Endothelial cell (in vitro differentiated cells): Measurements from ENCODE around the gene TTI1. TPM values are rescaled to one million over a fixed set of nuclear protein-coding genes. Genes with fewer than 3 reads are reported as not detected.

ENCODE experiments used
- DNase-seq: peaks from one replicate; pipeline ENCODE4 v3.0.0; 2021; ENCODE audit warnings: low spot score
- H3K27ac Mint-ChIP-seq: one replicate; pipeline ENCODE4 v1.8.0; 2021; ENCODE audit warnings: mixed read lengths, inconsistent platforms; ENCODE audit not compliant: unreplicated experiment
- H3K27me3 Mint-ChIP-seq: one replicate; pipeline ENCODE4 v1.8.0; 2021; ENCODE audit warnings: mild to moderate bottlenecking, moderate library complexity, mixed read lengths, inconsistent platforms; ENCODE audit not compliant: unreplicated experiment
- H3K36me3 Mint-ChIP-seq: one replicate; pipeline ENCODE4 v1.8.0; 2021; ENCODE audit warnings: mild to moderate bottlenecking, low read depth, mixed read lengths, inconsistent platforms; ENCODE audit not compliant: unreplicated experiment
- H3K4me1 Mint-ChIP-seq: one replicate; pipeline ENCODE4 v1.8.0; 2021; ENCODE audit warnings: mild to moderate bottlenecking, mixed read lengths, inconsistent platforms; ENCODE audit not compliant: unreplicated experiment
- H3K4me3 Mint-ChIP-seq: one replicate; pipeline ENCODE4 v1.8.0; 2021; ENCODE audit warnings: mild to moderate bottlenecking, mixed read lengths, inconsistent platforms; ENCODE audit not compliant: unreplicated experiment
- H3K9me3 Mint-ChIP-seq: one replicate; pipeline ENCODE4 v1.8.0; 2021; ENCODE audit warnings: mixed read lengths, inconsistent platforms; ENCODE audit not compliant: unreplicated experiment
- total RNA-seq: library from RNA; stranded (reverse); fragmentation: NEBNext Ultra II Directional; extraction: Animal tissue kit (Norgen Biotek cat#: 25700); gene quantifications from one replicate; pipeline ENCODE4 v1.2.1, GENCODE V29; 2021; ENCODE audit not compliant: unreplicated experiment
- TF ChIP-seq, protein P1 (sequence below): fragments of 200-600 bp; sonication (generic); IDR thresholded peaks from one replicate; pipeline ENCODE4 v1.5.0; 2021; ENCODE audit warnings: antibody characterized with exemption; ENCODE audit not compliant: unreplicated experiment

Gene TTI1
- total RNA-seq, 1 donor from 2014 or later = 31.9 TPM

DNA sequence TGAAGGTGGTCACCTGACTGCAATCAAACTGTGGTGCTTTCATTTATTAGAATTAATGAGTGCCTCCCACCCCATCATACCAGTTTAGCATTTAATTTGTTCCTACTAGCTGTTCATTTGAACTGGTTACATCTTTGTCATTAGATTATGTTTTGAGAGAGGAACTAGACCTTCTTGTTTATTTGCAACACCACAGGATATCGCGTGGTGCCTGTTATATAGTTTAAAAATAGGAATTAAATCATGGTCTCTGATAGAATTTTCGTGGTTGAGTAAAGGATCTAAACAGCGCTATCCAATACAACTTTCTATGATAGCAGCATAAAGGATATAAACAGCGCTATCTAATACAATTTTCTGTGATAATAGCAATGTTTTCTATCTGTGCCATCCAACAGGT lies 3.1 kb upstream of the TTI1 start:
- peaks cover 25% of the 10 kb centered on the region for H3K4me1 Mint-ChIP-seq
- H3K27me3 Mint-ChIP-seq = peaks cover 8% of the 10 kb centered on the region
- TF ChIP-seq, protein P1, sequence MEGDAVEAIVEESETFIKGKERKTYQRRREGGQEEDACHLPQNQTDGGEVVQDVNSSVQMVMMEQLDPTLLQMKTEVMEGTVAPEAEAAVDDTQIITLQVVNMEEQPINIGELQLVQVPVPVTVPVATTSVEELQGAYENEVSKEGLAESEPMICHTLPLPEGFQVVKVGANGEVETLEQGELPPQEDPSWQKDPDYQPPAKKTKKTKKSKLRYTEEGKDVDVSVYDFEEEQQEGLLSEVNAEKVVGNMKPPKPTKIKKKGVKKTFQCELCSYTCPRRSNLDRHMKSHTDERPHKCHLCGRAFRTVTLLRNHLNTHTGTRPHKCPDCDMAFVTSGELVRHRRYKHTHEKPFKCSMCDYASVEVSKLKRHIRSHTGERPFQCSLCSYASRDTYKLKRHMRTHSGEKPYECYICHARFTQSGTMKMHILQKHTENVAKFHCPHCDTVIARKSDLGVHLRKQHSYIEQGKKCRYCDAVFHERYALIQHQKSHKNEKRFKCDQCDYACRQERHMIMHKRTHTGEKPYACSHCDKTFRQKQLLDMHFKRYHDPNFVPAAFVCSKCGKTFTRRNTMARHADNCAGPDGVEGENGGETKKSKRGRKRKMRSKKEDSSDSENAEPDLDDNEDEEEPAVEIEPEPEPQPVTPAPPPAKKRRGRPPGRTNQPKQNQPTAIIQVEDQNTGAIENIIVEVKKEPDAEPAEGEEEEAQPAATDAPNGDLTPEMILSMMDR = no peak
- no peak overlapping the region for H3K27ac Mint-ChIP-seq
- no peaks in the 10 kb centered on the region for H3K9me3 Mint-ChIP-seq
- H3K4me3 Mint-ChIP-seq = no peak overlapping the region
- H3K36me3 Mint-ChIP-seq = peaks cover 9% of the 10 kb centered on the region
- no peak for DNase-seq

DNA sequence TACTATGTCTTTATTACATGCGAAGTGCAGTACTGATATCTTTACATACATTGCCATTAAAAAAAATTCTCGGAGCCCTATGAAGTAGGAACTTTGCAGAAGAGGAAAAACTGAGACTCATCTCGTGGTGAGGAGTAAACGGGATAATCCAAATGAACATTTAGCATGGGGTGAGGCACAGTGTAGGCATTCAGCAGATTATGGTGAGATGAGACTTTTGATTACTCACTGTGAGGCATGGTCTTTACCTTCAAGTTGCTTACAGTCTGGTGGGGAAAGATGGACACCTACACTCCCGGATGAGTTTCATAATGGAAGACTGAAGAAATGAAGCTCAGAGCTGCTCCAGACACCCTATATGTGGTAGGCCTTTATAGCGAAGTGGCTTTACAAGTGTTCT lies 1.7 kb upstream of the TTI1 start:
- Mint-ChIP-seq H3K36me3 (peaks cover 9% of the 10 kb centered on the region), H3K4me3 (peak overlapping the region; percentile 98), H3K9me3 (no peaks in the 10 kb centered on the region), H3K4me1 (peaks cover 34% of the 10 kb centered on the region), H3K27me3 (peaks cover 8% of the 10 kb centered on the region), H3K27ac (peak overlapping the region; percentile 88)
- TF ChIP-seq, protein P1 = no peak
- DNase-seq = no peak

DNA sequence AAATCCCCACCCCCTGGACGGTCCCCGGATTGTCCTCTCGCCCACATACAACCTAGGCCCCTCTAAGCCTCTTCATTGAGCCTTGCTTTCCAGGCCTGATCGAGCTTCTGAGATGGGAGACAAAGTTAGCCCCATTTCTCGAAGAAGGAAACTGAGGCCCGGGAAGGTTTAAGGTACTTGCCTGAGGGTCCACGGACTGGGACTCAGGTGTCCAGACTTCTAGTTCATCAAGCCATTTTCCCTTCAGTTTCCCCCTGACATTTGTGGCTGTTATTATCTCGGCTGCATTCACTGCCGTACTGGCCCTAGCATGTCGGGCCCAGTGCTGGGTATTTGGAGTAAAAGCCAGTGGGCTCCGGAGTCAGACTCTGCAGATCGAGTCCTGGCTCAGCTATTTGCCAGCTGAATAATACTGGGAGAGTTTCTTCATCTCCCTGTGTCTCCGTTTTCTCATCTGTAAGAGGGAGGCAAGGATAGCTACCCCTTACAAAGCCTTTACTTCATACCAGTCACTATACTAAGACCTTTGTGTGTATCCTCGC lies 923 bp upstream of the TTI1 start:
- Mint-ChIP-seq H3K4me1 (peaks cover 34% of the 10 kb centered on the region), H3K4me3 (peak overlapping the region; percentile 98), H3K27ac (peak overlapping the region; percentile 88), H3K9me3 (no peaks in the 10 kb centered on the region), H3K36me3 (peaks cover 9% of the 10 kb centered on the region), H3K27me3 (peaks cover 8% of the 10 kb centered on the region)
- TF ChIP-seq, protein P1 = no peak
- DNase-seq = no peak

DNA sequence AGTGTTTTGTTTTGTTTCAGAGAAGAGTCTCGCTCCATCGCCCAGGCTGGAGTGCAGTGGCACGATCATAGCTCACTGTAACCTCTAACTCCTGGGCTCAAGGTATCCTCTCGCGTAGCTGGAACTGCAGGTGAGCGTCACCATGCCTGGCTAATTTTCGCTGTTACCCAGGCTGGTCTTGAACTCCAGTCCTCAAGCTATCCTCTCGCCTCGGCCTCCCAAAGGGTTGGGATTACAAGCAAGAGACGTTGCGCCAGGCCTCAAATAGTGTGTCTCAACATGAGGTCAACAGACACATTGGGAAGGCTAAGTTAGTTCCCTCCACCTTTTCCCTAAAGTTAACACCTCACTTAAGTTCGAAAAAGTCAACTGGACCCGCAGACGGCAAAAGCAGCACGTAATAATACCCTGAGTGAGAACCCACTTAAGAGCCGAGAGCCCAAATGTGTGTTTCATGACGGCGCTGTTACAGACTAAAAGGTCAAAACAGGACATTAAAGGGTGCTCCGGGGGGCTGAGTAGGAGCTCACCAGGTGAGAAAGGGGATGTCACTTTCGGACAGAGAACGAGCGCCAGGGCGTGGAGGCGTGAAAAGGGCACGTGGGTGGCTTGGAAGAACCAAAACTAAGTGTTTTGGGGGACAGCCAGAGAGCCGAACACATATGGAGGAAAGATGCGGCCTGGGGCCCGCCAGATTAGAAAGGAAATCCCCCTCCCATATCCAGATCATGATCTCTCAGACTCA lies 499 bp downstream of the TTI1 start:
- Mint-ChIP-seq H3K36me3 (peaks cover 9% of the 10 kb centered on the region), H3K4me1 (peaks cover 37% of the 10 kb centered on the region), H3K27me3 (peaks cover 8% of the 10 kb centered on the region), H3K9me3 (no peaks in the 10 kb centered on the region), H3K4me3 (peak overlapping the region; percentile 98), H3K27ac (peak overlapping the region; percentile 98)
- TF ChIP-seq, protein P1 = no peak
- DNase-seq = no peak

DNA sequence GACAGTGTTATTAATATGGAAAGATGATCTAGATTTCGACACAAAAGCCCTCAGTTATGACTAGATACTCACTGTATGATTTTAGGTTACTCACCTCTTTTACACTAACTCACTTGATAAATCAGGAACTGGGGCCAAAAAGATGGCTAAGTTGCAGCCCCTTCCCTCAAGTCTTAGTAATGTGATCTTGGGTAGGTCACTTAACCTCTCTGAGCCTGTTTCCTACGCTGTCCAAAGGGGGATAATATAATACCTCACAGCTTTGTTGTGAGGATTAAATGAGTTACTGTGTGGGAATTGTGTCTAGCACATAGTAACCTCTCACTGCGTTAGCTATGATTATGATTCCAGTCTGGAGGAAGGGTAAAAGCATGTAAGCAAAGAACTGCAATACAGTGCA lies 1.3 kb downstream of the TTI1 start:
- Mint-ChIP-seq H3K4me1 (peaks cover 37% of the 10 kb centered on the region), H3K27ac (peak overlapping the region; percentile 32), H3K36me3 (peaks cover 5% of the 10 kb centered on the region)

More for the DNA sequence above, 1.3 kb downstream of the TTI1 start:
- peak overlapping the region; percentile 98 for H3K4me3 Mint-ChIP-seq
- H3K27me3 Mint-ChIP-seq = peaks cover 7% of the 10 kb centered on the region
- DNase-seq = no peak
- TF ChIP-seq, protein P1 = no peak
- no peaks in the 10 kb centered on the region for H3K9me3 Mint-ChIP-seq
